K562 (cell line): Measurements from ENCODE around the gene KCNK3. TPM values are rescaled to one million over a fixed set of nuclear protein-coding genes. Genes with fewer than 3 reads are reported as not detected.

Experiments
- GATA2 ChIP-seq: sonication (generic); formaldehyde crosslinking; IDR thresholded peaks from 2 replicates; pipeline ENCODE4 v1.4.0; 2020; ENCODE audit warnings: mild to moderate bottlenecking, missing genetic modification reagents
- LARP7 ChIP-seq: fragments of 450-650 bp; IDR thresholded peaks from 2 replicates; pipeline ENCODE4 v1.6.1; 2016
- MYNN ChIP-seq, 2 experiments: sonication (generic); formaldehyde crosslinking in 1 of 2; IDR thresholded peaks; 2 replicates each; pipeline versions ENCODE4 v1.5.0 to v1.6.1; 2016 to 2020; ENCODE audit warnings: antibody characterized with exemption in 1 of 2, missing genetic modification reagents in 1 of 2
- RREB1 ChIP-seq: fragments of 250-450 bp; sonication (Bioruptor Pico); IDR thresholded peaks from 2 replicates; pipeline ENCODE4 v1.4.0; 2020
- TFAM ChIP-seq: fragments of 250-450 bp; sonication (Bioruptor Pico); conservative IDR thresholded peaks from 2 replicates; pipeline ENCODE4 v1.5.0; 2021; ENCODE audit warnings: mild to moderate bottlenecking, moderate library complexity
- ZEB2 ChIP-seq: fragments of 450-650 bp; IDR thresholded peaks from 2 replicates; pipeline ENCODE4 v1.6.1; 2016
- polyA plus RNA-seq, 8 experiments: library from polyadenylated mRNA; depleted of rRNA in 4 of 8; stranded (reverse) in 5 of 8; unstranded in 3 of 8; fragments of >200 nt; fragmentation: Nextera tagmentation in 2 of 8; fragmentation: Illumina TruSeq in 1 of 8; extraction: Ambion mirVana in 2 of 8; extraction: Trizol in 1 of 8; gene quantifications; 2 replicates each; pipeline versions ENCODE4 v1.2.1 to v1.2.3, GENCODE V29; 2011 to 2014; ENCODE audit warnings: inconsistent platforms in 1 of 8, missing spikeins in 1 of 8
- total RNA-seq, 7 experiments: library from RNA; depleted of rRNA in 6 of 7; stranded (reverse); fragments of >200 nt in 6 of 7; fragmentation: Illumina TruSeq in 2 of 7; extraction: Trizol in 2 of 7; gene quantifications; 2 replicates each; pipeline versions ENCODE4 v1.2.1 to v1.2.3, GENCODE V29; 2011 to 2021; ENCODE audit warnings: low replicate concordance in 1 of 7

Gene KCNK3
- total and polyA plus RNA-seq, 9 of the 15 experiments (the other 6 are each of a cell fraction or from before 2014, with no cell fraction given) = 0.01 to 0.20 (median 0.07) TPM; not detected in 5

- TF ChIP-seq ZEB2 = no peak
- TF ChIP-seq RREB1 (CRISPR knock-in tag) = no peak
- TF ChIP-seq GATA2 (CRISPR knock-in tag) = no peak
- no peak for TF ChIP-seq TFAM (CRISPR knock-in tag)
- TF ChIP-seq LARP7 = no peak
- no peak for TF ChIP-seq MYNN (IDR thresholded peaks at IDR 0.05)
- TF ChIP-seq MYNN (CRISPR knock-in tag; IDR thresholded peaks at IDR 0.05) = no peak
- TF ChIP-seq, all 486 proteins: peak for 0
Observed at GRCh38 chr2:26740346-26740745, 47.8 kb downstream of the KCNK3 start (continued).
